Fibroblast of villous mesenchyme (primary cell): ENCODE data around the gene WRNIP1. TPM values are rescaled to one million over a fixed set of nuclear protein-coding genes. Genes with fewer than 3 reads are reported as not detected.
A peak's percentile ranks its signal among the peaks of the same experiment; 100 is the strongest.

Experiments
- DNase-seq: peaks from one replicate; pipeline ENCODE4 v3.0.0-alpha.2; 2010; ENCODE audit warnings: low read depth
- H3K4me3 ChIP-seq: 2 replicates; pipeline ENCODE4 v1.5.1; 2011; ENCODE audit warnings: low read depth, mild to moderate bottlenecking, low read length
- total RNA-seq: library from RNA; depleted of rRNA; stranded (reverse); fragments of >200 nt; gene quantifications from 2 replicates; pipeline ENCODE4 v1.2.3, GENCODE V29; 2012
- TF ChIP-seq, protein P1 (sequence below): IDR thresholded peaks from 2 replicates; pipeline ENCODE4 v1.5.1; 2012; ENCODE audit warnings: low read depth, mild to moderate bottlenecking, low read length; ENCODE audit not compliant: insufficient read depth

WRNIP1 gene
- total RNA-seq, 1 donor, result 38.0 TPM

DNA sequence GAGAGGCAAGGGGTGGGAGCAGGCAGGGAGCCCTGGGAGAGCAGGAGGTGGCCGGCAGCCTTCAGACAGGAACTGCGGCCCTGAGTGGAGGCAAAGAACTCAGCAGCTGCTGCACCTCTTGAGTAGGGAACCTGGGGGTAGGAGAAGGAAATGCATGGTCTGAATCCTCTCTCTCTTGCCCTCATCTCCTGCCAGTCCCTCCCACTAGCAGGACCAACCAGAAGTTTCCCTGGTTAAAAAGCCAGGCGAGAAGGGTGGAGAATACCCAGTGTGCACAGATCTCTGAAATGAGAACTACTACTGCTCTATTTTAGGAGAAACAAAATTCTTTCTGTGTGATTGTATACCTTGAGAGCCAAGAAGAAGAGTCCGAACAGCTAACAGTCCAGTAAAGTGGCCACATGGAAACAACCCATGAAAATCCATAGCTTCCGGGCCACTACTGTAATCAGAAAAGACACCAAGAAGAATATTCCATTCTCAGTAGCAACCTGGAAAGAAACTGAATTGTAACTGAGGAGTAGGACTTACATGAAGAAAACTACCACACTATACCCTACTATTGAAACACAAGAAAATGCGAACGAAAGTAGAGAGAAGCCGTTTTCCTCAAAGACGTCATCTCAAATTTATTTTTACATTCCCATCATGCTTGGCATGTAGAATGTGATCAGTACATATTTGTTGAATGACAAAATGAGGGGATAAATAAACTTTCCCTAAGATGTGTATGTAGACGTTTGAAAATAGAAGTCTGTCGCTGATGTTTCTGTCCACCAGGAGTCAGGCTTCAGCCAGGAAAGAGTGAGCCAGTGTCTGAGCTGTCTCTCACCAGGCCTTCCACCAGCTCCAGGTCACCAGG, 25.6 kb downstream of the WRNIP1 start:
- DNase-seq, result peak; percentile 83
- H3K4me3 ChIP-seq, result no peak overlapping the region
- TF ChIP-seq, protein P1, sequence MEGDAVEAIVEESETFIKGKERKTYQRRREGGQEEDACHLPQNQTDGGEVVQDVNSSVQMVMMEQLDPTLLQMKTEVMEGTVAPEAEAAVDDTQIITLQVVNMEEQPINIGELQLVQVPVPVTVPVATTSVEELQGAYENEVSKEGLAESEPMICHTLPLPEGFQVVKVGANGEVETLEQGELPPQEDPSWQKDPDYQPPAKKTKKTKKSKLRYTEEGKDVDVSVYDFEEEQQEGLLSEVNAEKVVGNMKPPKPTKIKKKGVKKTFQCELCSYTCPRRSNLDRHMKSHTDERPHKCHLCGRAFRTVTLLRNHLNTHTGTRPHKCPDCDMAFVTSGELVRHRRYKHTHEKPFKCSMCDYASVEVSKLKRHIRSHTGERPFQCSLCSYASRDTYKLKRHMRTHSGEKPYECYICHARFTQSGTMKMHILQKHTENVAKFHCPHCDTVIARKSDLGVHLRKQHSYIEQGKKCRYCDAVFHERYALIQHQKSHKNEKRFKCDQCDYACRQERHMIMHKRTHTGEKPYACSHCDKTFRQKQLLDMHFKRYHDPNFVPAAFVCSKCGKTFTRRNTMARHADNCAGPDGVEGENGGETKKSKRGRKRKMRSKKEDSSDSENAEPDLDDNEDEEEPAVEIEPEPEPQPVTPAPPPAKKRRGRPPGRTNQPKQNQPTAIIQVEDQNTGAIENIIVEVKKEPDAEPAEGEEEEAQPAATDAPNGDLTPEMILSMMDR, result peak; percentile 86

DNA sequence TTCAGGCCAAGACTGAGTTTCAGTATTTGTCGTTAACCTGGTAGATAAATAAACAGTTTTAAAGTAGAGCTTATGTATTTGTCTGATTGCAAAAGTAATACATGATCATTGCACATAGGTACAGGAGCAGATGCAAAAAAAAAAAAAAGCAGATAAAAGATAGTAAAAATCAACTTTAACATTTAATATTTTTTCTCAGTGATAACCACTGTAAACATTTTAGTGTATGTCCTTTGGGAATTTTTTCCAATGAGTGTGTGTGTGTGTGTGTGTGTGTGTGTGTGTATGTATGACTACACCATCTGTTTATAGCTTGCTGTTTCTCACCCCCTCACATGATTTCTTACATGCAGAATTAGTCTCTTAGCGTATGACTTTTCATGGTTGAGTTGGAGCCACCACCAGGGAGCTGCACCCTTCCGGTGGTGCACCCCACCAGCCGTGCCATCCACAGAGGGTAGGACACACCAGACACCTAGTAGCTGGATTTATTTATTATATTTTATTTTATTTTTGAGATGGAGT, 26.3 kb downstream of the WRNIP1 start:
- no peak for DNase-seq
- H3K4me3 ChIP-seq, result no peak overlapping the region
- TF ChIP-seq, protein P1, result no peak

DNA sequence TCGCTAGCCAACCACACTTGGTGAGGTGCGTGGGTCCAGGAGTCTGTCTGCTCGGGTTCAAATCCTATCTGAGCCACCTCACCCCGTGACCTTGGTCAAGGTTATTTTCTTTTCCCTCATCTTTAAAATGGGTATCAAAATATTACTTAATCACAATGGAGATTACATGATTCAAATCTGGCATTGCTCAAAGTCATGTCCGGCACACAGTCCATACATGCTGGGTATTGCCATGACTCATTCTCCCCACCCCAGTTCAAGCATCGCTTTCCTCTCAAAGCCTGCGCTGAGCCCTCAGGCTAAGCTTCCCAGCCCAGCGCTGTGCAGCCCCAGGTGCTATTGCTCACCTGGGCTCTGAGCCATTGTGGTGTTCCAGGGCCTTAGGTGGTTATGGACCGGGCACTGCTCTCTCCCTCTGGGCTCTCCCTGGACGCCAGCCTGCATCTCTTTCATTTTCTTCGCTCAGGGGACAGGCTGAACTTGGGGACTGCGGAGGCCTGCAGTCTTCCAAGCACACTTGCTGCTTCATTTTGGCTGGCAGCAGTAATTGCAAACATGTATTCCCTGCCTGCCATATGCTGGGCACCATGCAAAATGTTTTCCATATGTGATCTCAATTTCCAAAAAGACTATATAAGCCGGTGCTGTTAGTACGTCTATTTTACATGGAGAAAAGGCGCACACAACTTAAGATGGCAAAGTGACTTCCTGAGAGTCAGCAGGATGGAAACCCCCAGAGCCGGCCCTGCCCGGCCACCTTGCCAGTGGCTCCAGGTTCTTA, 27.3 kb downstream of the WRNIP1 start:
- TF ChIP-seq, protein P1, result no peak
- no peak overlapping the region for H3K4me3 ChIP-seq
- no peak for DNase-seq

DNA sequence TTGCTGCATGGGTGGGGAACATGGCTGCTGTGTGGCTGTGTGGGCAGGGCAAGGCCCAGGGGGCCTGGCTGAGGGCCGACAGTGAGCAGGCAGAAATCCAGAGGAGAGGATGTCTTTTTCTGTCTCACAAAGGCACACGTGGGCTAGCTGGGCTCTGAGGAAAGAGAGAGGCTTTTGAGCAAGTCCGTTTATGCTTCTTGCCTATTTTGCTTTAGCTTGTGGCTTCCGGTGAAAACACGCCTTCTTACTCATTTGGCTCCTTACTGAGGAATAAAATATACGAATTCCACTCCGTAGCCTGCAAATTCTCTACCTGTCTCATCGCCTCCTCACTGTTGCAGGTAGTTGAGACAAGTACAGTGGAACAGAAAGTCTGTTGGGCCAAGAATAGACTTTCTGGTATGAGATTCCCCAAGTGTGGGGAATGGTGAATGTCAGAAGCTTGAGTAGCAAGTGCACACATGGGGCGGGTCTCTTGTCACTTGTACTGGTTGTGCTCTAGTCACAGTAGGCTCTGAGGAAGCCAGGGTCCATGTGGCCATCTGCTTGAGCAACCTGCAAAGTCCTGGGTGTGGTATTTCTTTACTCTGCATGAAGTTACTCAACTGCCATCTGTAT, 28.4 kb downstream of the WRNIP1 start:
- DNase-seq, result no peak
- TF ChIP-seq, protein P1, result no peak
- H3K4me3 ChIP-seq, result no peak overlapping the region

DNA sequence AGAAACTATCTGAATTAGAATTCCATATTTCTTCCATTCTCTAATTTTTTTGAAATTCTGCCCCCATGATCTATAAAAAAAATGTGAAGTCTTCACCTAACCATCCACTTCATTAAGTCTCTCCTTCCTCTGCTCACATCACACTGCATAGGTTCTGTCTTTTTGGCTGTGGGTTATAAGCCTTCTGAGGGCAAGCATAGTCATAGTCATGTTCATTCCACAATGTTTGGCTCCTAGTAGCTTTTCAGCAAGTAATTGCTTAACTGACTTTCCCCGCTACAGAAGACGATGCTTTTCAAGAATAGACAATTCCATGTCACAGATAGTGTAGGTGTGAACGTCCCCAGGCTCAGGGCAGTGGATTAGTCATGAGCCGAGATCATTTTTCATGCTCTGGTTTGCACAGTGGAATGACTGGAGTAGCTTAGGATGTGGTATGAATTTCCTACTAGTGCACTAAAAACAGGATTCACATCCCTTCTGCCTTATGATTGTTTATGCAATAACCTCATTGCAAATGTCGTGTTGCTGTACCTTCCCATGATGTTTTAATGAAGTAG, 29.1 kb downstream of the WRNIP1 start:
- H3K4me3 ChIP-seq, result no peak overlapping the region
- TF ChIP-seq, protein P1, result no peak
- DNase-seq, result peak; percentile 29

DNA sequence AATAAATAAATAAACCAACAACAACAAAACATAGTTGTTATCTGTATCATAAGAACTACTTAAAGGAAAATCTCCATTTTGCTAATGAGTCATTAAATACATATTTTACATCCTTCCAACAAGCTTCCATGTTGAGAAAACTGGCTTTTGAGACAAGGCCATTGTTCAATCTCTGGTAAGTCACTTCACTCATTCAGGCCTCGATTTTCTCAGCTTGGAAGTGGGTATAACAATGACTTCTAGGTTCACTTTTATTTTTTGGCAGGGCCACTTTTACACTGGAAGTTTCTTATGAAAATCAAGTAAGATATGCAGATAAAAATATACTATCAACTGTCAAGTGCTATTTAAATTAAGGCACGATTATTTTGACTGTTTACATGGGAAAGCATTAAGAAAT, 30.0 kb downstream of the WRNIP1 start:
- TF ChIP-seq, protein P1, result no peak
- H3K4me3 ChIP-seq, result no peak overlapping the region
- DNase-seq, result no peak
